LNCAP (cell line): ENCODE results near the gene OVCH2.

Experiments
- CTCF ChIP-seq: fragments of 450-650 bp; IDR thresholded peaks from 2 replicates; pipeline ENCODE4 v1.5.1; 2017; ENCODE audit warnings: mild to moderate bottlenecking

The OVCH2 gene

GRCh38 chr11:7706377-7706776 lies at the start of gene OVCH2:
TSS of gene OVCH2 (minus strand) at chr11:7706477. CDS start at chr11:7706394, 83 bp downstream.
- TF ChIP-seq CTCF = no peak

- TF ChIP-seq CTCF = no peak
Measured at GRCh38 chr11:7749456-7749855, 43.2 kb upstream of the OVCH2 start.

GRCh38 chr11:7714786-7715185 lies 8.5 kb upstream of the OVCH2 start:
- no peak for TF ChIP-seq CTCF

GRCh38 chr11:7703740-7704139 lies 2.5 kb downstream of the OVCH2 start:
- TF ChIP-seq CTCF = no peak

GRCh38 chr11:7696424-7696823 lies 9.9 kb downstream of the OVCH2 start:
- no peak for TF ChIP-seq CTCF

GRCh38 chr11:7694235-7694634 lies 12.0 kb downstream of the OVCH2 start:
- TF ChIP-seq CTCF = no peak

GRCh38 chr11:7692426-7692825 lies 13.9 kb downstream of the OVCH2 start:
- TF ChIP-seq CTCF = no peak

GRCh38 chr11:7691759-7692350 lies 14.4 kb downstream of the OVCH2 start:
- TF ChIP-seq CTCF = no peak
